ENCODE results near the gene EFCAB8.
"Not testable (repeated sequence)": the region's sequence is repeated elsewhere in the genome, so short reads cannot be mapped to it uniquely, and the experiment has no call there.

EFCAB8 gene

GRCh38 chr20:32841174-32841573 lies 17.5 kb upstream of the EFCAB8 start:
- DNase-seq, result no peak
- in situ Hi-C loops (cut with MboI; ENCODE audit: low pct_unique_long_range_greater_than_20kb, low sequenced_read_pairs), result no loop called here

- DNase-seq, result no peak
- in situ Hi-C loops (cut with MboI; ENCODE audit: low pct_unique_long_range_greater_than_20kb, low sequenced_read_pairs), result no loop called here
These were observed 17.1 kb upstream of the EFCAB8 start for GRCh38 chr20:32841632-32842031.

- no peak for DNase-seq
- in situ Hi-C loops (cut with MboI; ENCODE audit: low pct_unique_long_range_greater_than_20kb, low sequenced_read_pairs), result no loop called here
These were observed 15.8 kb upstream of the EFCAB8 start for GRCh38 chr20:32842688-32843524.

- DNase-seq, result no peak
- in situ Hi-C loops (cut with MboI; ENCODE audit: low pct_unique_long_range_greater_than_20kb, low sequenced_read_pairs), result no loop called here
These were observed 12.9 kb upstream of the EFCAB8 start for GRCh38 chr20:32845786-32846185.

GRCh38 chr20:32846852-32847251 lies 11.9 kb upstream of the EFCAB8 start:
- in situ Hi-C loops (cut with MboI; ENCODE audit: low pct_unique_long_range_greater_than_20kb, low sequenced_read_pairs), result no loop called here
- DNase-seq, result no peak

GRCh38 chr20:32847964-32848363 lies 10.8 kb upstream of the EFCAB8 start:
- in situ Hi-C loops (cut with MboI; ENCODE audit: low pct_unique_long_range_greater_than_20kb, low sequenced_read_pairs), result no loop called here

GRCh38 chr20:32848846-32849245 lies 9.9 kb upstream of the EFCAB8 start:
- in situ Hi-C loops (cut with MboI; ENCODE audit: low pct_unique_long_range_greater_than_20kb, low sequenced_read_pairs), result no loop called here
- DNase-seq, result no peak

More at GRCh38 chr20:32847964-32848363, 10.8 kb upstream of the EFCAB8 start:
- DNase-seq, result no peak

GRCh38 chr20:32849577-32849976 lies 9.1 kb upstream of the EFCAB8 start:
- DNase-seq, result no peak
- in situ Hi-C loops (cut with MboI; ENCODE audit: low pct_unique_long_range_greater_than_20kb, low sequenced_read_pairs), result no loop called here

- in situ Hi-C loops (cut with MboI; ENCODE audit: low pct_unique_long_range_greater_than_20kb, low sequenced_read_pairs), result no loop called here
- no peak for DNase-seq
These were observed 3.3 kb upstream of the EFCAB8 start for GRCh38 chr20:32855387-32855786.

GRCh38 chr20:32858189-32858588 lies 534 bp upstream of the EFCAB8 start:
- DNase-seq, result no peak
- in situ Hi-C loops (cut with MboI; ENCODE audit: low pct_unique_long_range_greater_than_20kb, low sequenced_read_pairs), result no loop called here

GRCh38 chr20:32861446-32861845 lies 2.7 kb downstream of the EFCAB8 start:
- in situ Hi-C loops (cut with MboI; ENCODE audit: low pct_unique_long_range_greater_than_20kb, low sequenced_read_pairs), result no loop called here
- DNase-seq, result no peak

GRCh38 chr20:32869562-32869961 lies 10.8 kb downstream of the EFCAB8 start:
- DNase-seq, result no peak
- in situ Hi-C loops (cut with MboI; ENCODE audit: low pct_unique_long_range_greater_than_20kb, low sequenced_read_pairs), result no loop called here

GRCh38 chr20:32870526-32870925 lies 11.8 kb downstream of the EFCAB8 start:
- DNase-seq; in situ Hi-C loops (cut with MboI; ENCODE audit: low pct_unique_long_range_greater_than_20kb, low sequenced_read_pairs): not testable (repeated sequence)

- no peak for DNase-seq
- in situ Hi-C loops (cut with MboI; ENCODE audit: low pct_unique_long_range_greater_than_20kb, low sequenced_read_pairs), result no loop called here
These were observed 12.3 kb downstream of the EFCAB8 start for GRCh38 chr20:32870985-32871384.

- DNase-seq, result peak; percentile 58
- in situ Hi-C loops (cut with MboI; ENCODE audit: low pct_unique_long_range_greater_than_20kb, low sequenced_read_pairs), result no loop called here
These were observed 13.0 kb downstream of the EFCAB8 start for GRCh38 chr20:32871627-32872160.

- in situ Hi-C loops (cut with MboI; ENCODE audit: low pct_unique_long_range_greater_than_20kb, low sequenced_read_pairs), result no loop called here
- DNase-seq, result no peak
These were observed 13.5 kb downstream of the EFCAB8 start for GRCh38 chr20:32872266-32872665.

- in situ Hi-C loops (cut with MboI; ENCODE audit: low pct_unique_long_range_greater_than_20kb, low sequenced_read_pairs), result no loop called here
- no peak for DNase-seq
These were observed 16.9 kb downstream of the EFCAB8 start for GRCh38 chr20:32875673-32876072.

GRCh38 chr20:32877507-32877906 lies 18.8 kb downstream of the EFCAB8 start:
- no peak for DNase-seq
- in situ Hi-C loops (cut with MboI; ENCODE audit: low pct_unique_long_range_greater_than_20kb, low sequenced_read_pairs), result no loop called here

GRCh38 chr20:32878820-32879219 lies 20.1 kb downstream of the EFCAB8 start:
- in situ Hi-C loops (cut with MboI; ENCODE audit: low pct_unique_long_range_greater_than_20kb, low sequenced_read_pairs), result no loop called here
- no peak for DNase-seq

GRCh38 chr20:32879538-32879937 lies 20.8 kb downstream of the EFCAB8 start:
- DNase-seq, result no peak
- in situ Hi-C loops (cut with MboI; ENCODE audit: low pct_unique_long_range_greater_than_20kb, low sequenced_read_pairs), result no loop called here

GRCh38 chr20:32880635-32881034 lies 21.9 kb downstream of the EFCAB8 start:
- in situ Hi-C loops (cut with MboI; ENCODE audit: low pct_unique_long_range_greater_than_20kb, low sequenced_read_pairs), result no loop called here
- DNase-seq, result no peak
